KMS-11 (cell line): ENCODE measurements around the gene OPRM1.

Experiments used
- H2AFZ ChIP-seq: fragments of 200-600 bp; sonication (generic); 2 replicates; pipeline ENCODE4 v1.6.1; 2016; ENCODE audit warnings: antibody characterized with exemption, mixed run types, low read depth
- H3K27ac ChIP-seq: fragments of 200-600 bp; sonication (generic); 2 replicates; pipeline ENCODE4 v1.6.1; 2016; ENCODE audit warnings: mild to moderate bottlenecking, mixed run types
- H3K27me3 ChIP-seq: fragments of 200-600 bp; sonication (generic); 2 replicates; pipeline ENCODE4 v1.6.1; 2017; ENCODE audit warnings: mild to moderate bottlenecking, low read depth, mixed run types, moderate library complexity; ENCODE audit not compliant: insufficient read depth
- H3K36me3 ChIP-seq: fragments of 200-600 bp; sonication (generic); 2 replicates; pipeline ENCODE4 v1.6.1; 2017; ENCODE audit warnings: mild to moderate bottlenecking, mixed run types; ENCODE audit not compliant: insufficient read depth
- H3K4me1 ChIP-seq: fragments of 200-600 bp; sonication (generic); 2 replicates; pipeline ENCODE4 v1.6.1; 2016; ENCODE audit warnings: mild to moderate bottlenecking, low read depth, mixed run types; ENCODE audit not compliant: poor library complexity, severe bottlenecking
- H3K4me2 ChIP-seq: fragments of 200-600 bp; sonication (generic); 2 replicates; pipeline ENCODE4 v1.7.0; 2016; ENCODE audit warnings: mild to moderate bottlenecking, mixed run types
- H3K4me3 ChIP-seq: fragments of 200-600 bp; sonication (generic); IDR thresholded peaks from 2 replicates; pipeline ENCODE4 v1.6.1; 2017; ENCODE audit warnings: low read depth, low read length, mixed read lengths; ENCODE audit not compliant: insufficient read depth
- H3K79me2 ChIP-seq: fragments of 200-600 bp; sonication (generic); 2 replicates; pipeline ENCODE4 v1.6.1; 2016; ENCODE audit warnings: low read depth, mixed run types; ENCODE audit not compliant: insufficient read depth
- H3K9ac ChIP-seq: fragments of 200-600 bp; sonication (generic); 2 replicates; pipeline ENCODE4 v1.6.1; 2016; ENCODE audit warnings: mild to moderate bottlenecking, mixed run types
- H4K20me1 ChIP-seq: fragments of 200-600 bp; sonication (generic); 2 replicates; pipeline ENCODE4 v1.6.1; 2016; ENCODE audit warnings: mild to moderate bottlenecking, mixed run types; ENCODE audit not compliant: insufficient read depth
- CTCF ChIP-seq: fragments of 200-600 bp; sonication (generic); conservative IDR thresholded peaks from 2 replicates; pipeline ENCODE4 v1.6.1; 2017; ENCODE audit warnings: low read depth, mild to moderate bottlenecking, antibody characterized with exemption, low read length, moderate library complexity, mixed read lengths

OPRM1 gene

GRCh38 chr6:154053141-154053540 is 14.1 kb downstream of the OPRM1 start:
- no peaks in the 10 kb centered on the region for H3K27me3 ChIP-seq
- TF ChIP-seq CTCF = no peak
- no peak overlapping the region for H3K4me3 ChIP-seq
- no peak overlapping the region for H3K4me2 ChIP-seq
- no peaks in the 10 kb centered on the region for H3K79me2 ChIP-seq
- H3K4me1 ChIP-seq = no peaks in the 10 kb centered on the region
- no peaks in the 10 kb centered on the region for H4K20me1 ChIP-seq
- no peaks in the 10 kb centered on the region for H3K36me3 ChIP-seq
- H3K27ac ChIP-seq = no peak overlapping the region
- no peak overlapping the region for H3K9ac ChIP-seq
- H2AFZ ChIP-seq = no peak overlapping the region

- no peak overlapping the region for H2AFZ ChIP-seq
Measured at GRCh38 chr6:154056536-154056935, 17.5 kb downstream of the OPRM1 start.

GRCh38 chr6:154057098-154057497 is 18.1 kb downstream of the OPRM1 start:
- H3K36me3 ChIP-seq = no peaks in the 10 kb centered on the region
- H3K4me2 ChIP-seq = no peak overlapping the region
- no peaks in the 10 kb centered on the region for H4K20me1 ChIP-seq
- no peaks in the 10 kb centered on the region for H3K27me3 ChIP-seq
- no peaks in the 10 kb centered on the region for H3K4me1 ChIP-seq
- H3K9ac ChIP-seq = no peak overlapping the region
- H3K27ac ChIP-seq = no peak overlapping the region
- no peak overlapping the region for H3K4me3 ChIP-seq
- TF ChIP-seq CTCF = no peak
- H3K79me2 ChIP-seq = no peaks in the 10 kb centered on the region
- H2AFZ ChIP-seq = no peak overlapping the region

More at GRCh38 chr6:154056536-154056935, 17.5 kb downstream of the OPRM1 start:
- no peaks in the 10 kb centered on the region for H3K79me2 ChIP-seq
- H3K36me3 ChIP-seq = no peaks in the 10 kb centered on the region
- H3K9ac ChIP-seq = no peak overlapping the region
- no peaks in the 10 kb centered on the region for H3K27me3 ChIP-seq
- no peak overlapping the region for H3K27ac ChIP-seq
- H3K4me3 ChIP-seq = no peak overlapping the region
- no peaks in the 10 kb centered on the region for H3K4me1 ChIP-seq
- TF ChIP-seq CTCF = no peak
- H3K4me2 ChIP-seq = no peak overlapping the region
- no peaks in the 10 kb centered on the region for H4K20me1 ChIP-seq

- H4K20me1 ChIP-seq = no peaks in the 10 kb centered on the region
- H3K27me3 ChIP-seq = no peaks in the 10 kb centered on the region
- no peak overlapping the region for H3K27ac ChIP-seq
- no peak overlapping the region for H2AFZ ChIP-seq
- no peak overlapping the region for H3K4me2 ChIP-seq
- H3K36me3 ChIP-seq = no peaks in the 10 kb centered on the region
- no peak for TF ChIP-seq CTCF
- H3K4me1 ChIP-seq = no peaks in the 10 kb centered on the region
- H3K4me3 ChIP-seq = no peak overlapping the region
- no peaks in the 10 kb centered on the region for H3K79me2 ChIP-seq
- no peak overlapping the region for H3K9ac ChIP-seq
Measured at GRCh38 chr6:154058963-154059680, 20.1 kb downstream of the OPRM1 start.
